Neural cell (in vitro differentiated cells): ENCODE data around the gene LENEP. TPM values are rescaled to one million over a fixed set of nuclear protein-coding genes. Genes with fewer than 3 reads are reported as not detected.

Source experiments
- H2AFZ ChIP-seq: fragments of 200-600, 300-800 bp; sonication (generic), shearing (Covaris generic); 2 replicates; pipeline ENCODE4 v1.6.0; 2014; ENCODE audit warnings: low read depth, mild to moderate bottlenecking, antibody characterized with exemption, low read length, moderate library complexity
- H3F3A ChIP-seq: fragments of 200-600 bp; shearing (Covaris generic); 2 replicates; pipeline ENCODE4 v1.6.1; 2016; ENCODE audit warnings: mild to moderate bottlenecking, moderate library complexity, mixed read lengths, antibody characterized with exemption, low read length; ENCODE audit not compliant: insufficient read depth, poor library complexity, severe bottlenecking
- H3K27ac ChIP-seq: fragments of 200-600, 300-800 bp; sonication (generic), shearing (Covaris generic); 2 replicates; pipeline ENCODE4 v1.5.1; 2014; ENCODE audit warnings: mild to moderate bottlenecking, low read length, moderate library complexity
- H3K27me3 ChIP-seq: fragments of 300-800, 200-600 bp; sonication (generic), shearing (Covaris generic); 2 replicates; pipeline ENCODE4 v1.6.0; 2014; ENCODE audit warnings: mild to moderate bottlenecking, low read depth, low read length, moderate library complexity; ENCODE audit not compliant: insufficient read depth
- H3K36me3 ChIP-seq: fragments of 300-800, 200-600 bp; sonication (generic), shearing (Covaris generic); 2 replicates; pipeline ENCODE4 v1.5.1; 2014; ENCODE audit warnings: mild to moderate bottlenecking, antibody characterized with exemption, low read length, moderate library complexity; ENCODE audit not compliant: insufficient read depth
- H3K4me2 ChIP-seq: fragments of 300-800, 200-600 bp; sonication (generic), shearing (Covaris generic); 2 replicates; pipeline ENCODE4 v1.6.0; 2014; ENCODE audit warnings: mild to moderate bottlenecking, low read length
- H3K4me3 ChIP-seq: fragments of 300-800, 200-600 bp; sonication (generic), shearing (Covaris generic); 2 replicates; pipeline ENCODE4 v1.5.1; 2014; ENCODE audit warnings: mild to moderate bottlenecking, low read length, moderate library complexity
- H3K79me2 ChIP-seq: fragments of 200-600 bp; shearing (Covaris generic); replicated peaks from 2 replicates; pipeline ENCODE4 v1.6.0; 2014; ENCODE audit warnings: mild to moderate bottlenecking, low read length, moderate library complexity; ENCODE audit not compliant: insufficient read depth
- H3K9ac ChIP-seq: fragments of 300-800, 200-600 bp; sonication (generic), shearing (Covaris generic); 2 replicates; pipeline ENCODE4 v1.6.1; 2016; ENCODE audit warnings: mild to moderate bottlenecking, low read length, mixed read lengths
- H3K9me2 ChIP-seq: fragments of 200-600 bp; shearing (Covaris generic); 2 replicates; pipeline ENCODE4 v1.6.1; 2016; ENCODE audit warnings: mild to moderate bottlenecking, low read length, mixed read lengths; ENCODE audit not compliant: insufficient read depth
- H3K9me3 ChIP-seq: fragments of 200-600, 300-800 bp; sonication (generic), shearing (Covaris generic); 2 replicates; pipeline ENCODE4 v1.6.1; 2016; ENCODE audit warnings: mild to moderate bottlenecking, mixed run types, low read length, moderate library complexity, mixed read lengths
- H4K20me1 ChIP-seq: fragments of 200-600 bp; shearing (Covaris generic); 2 replicates; pipeline ENCODE4 v1.6.1; 2016; ENCODE audit warnings: mild to moderate bottlenecking, mixed run types; ENCODE audit not compliant: insufficient read depth
- EP300 ChIP-seq: fragments of 450-650 bp; conservative IDR thresholded peaks from 2 replicates; pipeline ENCODE4 v1.6.1; 2014; ENCODE audit warnings: antibody characterized with exemption, mild to moderate bottlenecking, moderate library complexity; ENCODE audit not compliant: poor library complexity, severe bottlenecking
- EZH2 ChIP-seq: fragments of 200-600, 300-800 bp; shearing (Covaris generic), sonication (generic); IDR thresholded peaks from 2 replicates; pipeline ENCODE4 v1.6.1; 2014; ENCODE audit warnings: antibody characterized with exemption, low read length, borderline replicate concordance, mild to moderate bottlenecking; ENCODE audit not compliant: insufficient read depth, poor library complexity, severe bottlenecking
- MXI1 ChIP-seq: fragments of 450-650 bp; conservative IDR thresholded peaks from 2 replicates; pipeline ENCODE4 v1.6.1; 2014; ENCODE audit warnings: antibody characterized with exemption, mild to moderate bottlenecking; ENCODE audit not compliant: poor library complexity, severe bottlenecking
- POLR2AphosphoS5 ChIP-seq: IDR thresholded peaks from 2 replicates; pipeline ENCODE4 v1.6.1; 2012
- RAD21 ChIP-seq: fragments of 450-650 bp; conservative IDR thresholded peaks from 2 replicates; pipeline ENCODE4 v1.6.1; 2014; ENCODE audit warnings: antibody characterized with exemption, mild to moderate bottlenecking, moderate library complexity
- SMC3 ChIP-seq: fragments of 450-650 bp; conservative IDR thresholded peaks from 2 replicates; pipeline ENCODE4 v1.6.1; 2014; ENCODE audit warnings: antibody characterized with exemption, mild to moderate bottlenecking, moderate library complexity; ENCODE audit not compliant: poor library complexity
- TAF1 ChIP-seq: IDR thresholded peaks from 2 replicates; pipeline ENCODE4 v1.6.1; 2012; ENCODE audit warnings: low read depth
- polyA plus RNA-seq: library from polyadenylated mRNA; depleted of rRNA; stranded (reverse); fragments of >200 nt; gene quantifications from 2 replicates; pipeline ENCODE4 v1.2.3, GENCODE V29; 2014
- TF ChIP-seq, protein P1 (sequence below): IDR thresholded peaks from 2 replicates; pipeline ENCODE4 v1.6.1; 2012; ENCODE audit warnings: borderline replicate concordance
- TF ChIP-seq, protein P2 (sequence below): fragments of 450-650 bp; IDR thresholded peaks from 2 replicates; pipeline ENCODE4 v1.5.1; 2014; ENCODE audit warnings: antibody characterized with exemption, mild to moderate bottlenecking, moderate library complexity; ENCODE audit not compliant: poor library complexity, severe bottlenecking

LENEP gene
- polyA plus RNA-seq, 1 donor from 2014 or later = not detected

DNA sequence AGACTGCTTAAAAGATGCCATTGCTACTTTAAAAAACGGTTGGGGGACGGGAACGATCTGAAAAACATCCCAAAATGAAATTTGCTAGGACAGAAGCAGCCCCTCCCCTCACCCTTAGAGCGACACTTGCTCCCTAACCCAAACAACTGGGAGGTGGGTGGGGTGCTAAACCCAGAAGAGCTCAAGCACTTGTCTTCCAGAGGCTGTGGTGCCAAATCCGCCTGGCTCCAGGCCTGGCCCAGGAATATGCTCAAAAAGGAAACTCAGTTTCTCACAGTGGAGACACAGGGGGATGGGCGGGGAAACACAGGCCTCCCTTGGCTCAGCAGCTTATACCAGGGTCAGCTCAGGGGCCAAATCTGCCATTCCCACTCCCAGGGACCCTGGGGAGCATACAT is 36.8 kb upstream of the LENEP start:
- Histone ChIP-seq H2AFZ (no peak overlapping the region), H3K9me2 (no peaks in the 10 kb centered on the region), H3K4me3 (peak overlapping the region; percentile 67), H3K79me2 (peaks cover 26% of the 10 kb centered on the region), H4K20me1 (no peaks in the 10 kb centered on the region), H3K4me2 (no peak overlapping the region), H3K36me3 (no peaks in the 10 kb centered on the region), H3K27ac (no peak overlapping the region), H3K9me3 (no peaks in the 10 kb centered on the region), H3K9ac (no peak overlapping the region), H3K27me3 (no peaks in the 10 kb centered on the region), H3F3A (peaks cover 8% of the 10 kb centered on the region)
- no peak for TF ChIP-seq POLR2AphosphoS5
- TF ChIP-seq, protein P1, sequence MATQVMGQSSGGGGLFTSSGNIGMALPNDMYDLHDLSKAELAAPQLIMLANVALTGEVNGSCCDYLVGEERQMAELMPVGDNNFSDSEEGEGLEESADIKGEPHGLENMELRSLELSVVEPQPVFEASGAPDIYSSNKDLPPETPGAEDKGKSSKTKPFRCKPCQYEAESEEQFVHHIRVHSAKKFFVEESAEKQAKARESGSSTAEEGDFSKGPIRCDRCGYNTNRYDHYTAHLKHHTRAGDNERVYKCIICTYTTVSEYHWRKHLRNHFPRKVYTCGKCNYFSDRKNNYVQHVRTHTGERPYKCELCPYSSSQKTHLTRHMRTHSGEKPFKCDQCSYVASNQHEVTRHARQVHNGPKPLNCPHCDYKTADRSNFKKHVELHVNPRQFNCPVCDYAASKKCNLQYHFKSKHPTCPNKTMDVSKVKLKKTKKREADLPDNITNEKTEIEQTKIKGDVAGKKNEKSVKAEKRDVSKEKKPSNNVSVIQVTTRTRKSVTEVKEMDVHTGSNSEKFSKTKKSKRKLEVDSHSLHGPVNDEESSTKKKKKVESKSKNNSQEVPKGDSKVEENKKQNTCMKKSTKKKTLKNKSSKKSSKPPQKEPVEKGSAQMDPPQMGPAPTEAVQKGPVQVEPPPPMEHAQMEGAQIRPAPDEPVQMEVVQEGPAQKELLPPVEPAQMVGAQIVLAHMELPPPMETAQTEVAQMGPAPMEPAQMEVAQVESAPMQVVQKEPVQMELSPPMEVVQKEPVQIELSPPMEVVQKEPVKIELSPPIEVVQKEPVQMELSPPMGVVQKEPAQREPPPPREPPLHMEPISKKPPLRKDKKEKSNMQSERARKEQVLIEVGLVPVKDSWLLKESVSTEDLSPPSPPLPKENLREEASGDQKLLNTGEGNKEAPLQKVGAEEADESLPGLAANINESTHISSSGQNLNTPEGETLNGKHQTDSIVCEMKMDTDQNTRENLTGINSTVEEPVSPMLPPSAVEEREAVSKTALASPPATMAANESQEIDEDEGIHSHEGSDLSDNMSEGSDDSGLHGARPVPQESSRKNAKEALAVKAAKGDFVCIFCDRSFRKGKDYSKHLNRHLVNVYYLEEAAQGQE = no peak
- no peak for TF ChIP-seq TAF1
- TF ChIP-seq RAD21 = no peak
- TF ChIP-seq, protein P2, sequence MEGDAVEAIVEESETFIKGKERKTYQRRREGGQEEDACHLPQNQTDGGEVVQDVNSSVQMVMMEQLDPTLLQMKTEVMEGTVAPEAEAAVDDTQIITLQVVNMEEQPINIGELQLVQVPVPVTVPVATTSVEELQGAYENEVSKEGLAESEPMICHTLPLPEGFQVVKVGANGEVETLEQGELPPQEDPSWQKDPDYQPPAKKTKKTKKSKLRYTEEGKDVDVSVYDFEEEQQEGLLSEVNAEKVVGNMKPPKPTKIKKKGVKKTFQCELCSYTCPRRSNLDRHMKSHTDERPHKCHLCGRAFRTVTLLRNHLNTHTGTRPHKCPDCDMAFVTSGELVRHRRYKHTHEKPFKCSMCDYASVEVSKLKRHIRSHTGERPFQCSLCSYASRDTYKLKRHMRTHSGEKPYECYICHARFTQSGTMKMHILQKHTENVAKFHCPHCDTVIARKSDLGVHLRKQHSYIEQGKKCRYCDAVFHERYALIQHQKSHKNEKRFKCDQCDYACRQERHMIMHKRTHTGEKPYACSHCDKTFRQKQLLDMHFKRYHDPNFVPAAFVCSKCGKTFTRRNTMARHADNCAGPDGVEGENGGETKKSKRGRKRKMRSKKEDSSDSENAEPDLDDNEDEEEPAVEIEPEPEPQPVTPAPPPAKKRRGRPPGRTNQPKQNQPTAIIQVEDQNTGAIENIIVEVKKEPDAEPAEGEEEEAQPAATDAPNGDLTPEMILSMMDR = no peak
- no peak for TF ChIP-seq SMC3
- no peak for TF ChIP-seq EP300
- TF ChIP-seq EZH2 = no peak
- TF ChIP-seq MXI1 = no peak

DNA sequence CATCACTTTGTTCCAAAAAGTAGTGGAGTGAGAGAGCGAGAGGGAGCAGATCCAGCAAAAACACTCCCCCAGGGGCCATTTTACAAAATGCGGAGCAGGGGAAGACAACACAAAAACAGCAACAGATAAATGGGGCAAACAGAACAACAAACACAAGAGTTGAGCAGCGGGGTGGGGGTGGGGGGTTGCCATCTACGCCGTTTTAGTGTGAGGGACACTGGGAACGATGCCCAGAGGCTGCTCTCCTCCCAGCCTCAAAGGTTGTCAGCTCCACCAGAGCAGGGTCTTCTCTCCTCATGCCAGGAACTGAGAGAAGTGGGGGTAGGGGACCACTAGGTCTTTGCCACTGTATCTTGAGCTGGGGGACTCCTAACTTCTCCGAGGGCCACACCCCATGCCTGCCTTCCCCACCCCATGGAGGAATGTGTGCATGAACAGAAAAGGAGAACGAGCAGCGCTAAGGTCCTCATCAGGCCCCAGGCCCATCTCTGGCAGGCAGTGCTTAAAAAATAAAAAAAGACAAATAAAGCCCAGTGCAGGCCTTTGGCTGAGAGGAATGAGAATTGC is 36.2 kb upstream of the LENEP start:
- H4K20me1 ChIP-seq = no peaks in the 10 kb centered on the region
- no peak overlapping the region for H3K4me2 ChIP-seq
- peaks cover 27% of the 10 kb centered on the region for H3K79me2 ChIP-seq
- no peaks in the 10 kb centered on the region for H3K9me3 ChIP-seq
- TF ChIP-seq RAD21 (no peak), TAF1 (no peak), POLR2AphosphoS5 (no peak), EP300 (no peak), SMC3 (no peak), MXI1 (no peak), EZH2 (no peak)
- TF ChIP-seq, protein P2 = no peak
- TF ChIP-seq, protein P1 = no peak
- no peak overlapping the region for H2AFZ ChIP-seq
- peaks cover 8% of the 10 kb centered on the region for H3F3A ChIP-seq
- H3K36me3 ChIP-seq = no peaks in the 10 kb centered on the region
- no peaks in the 10 kb centered on the region for H3K9me2 ChIP-seq
- no peaks in the 10 kb centered on the region for H3K27me3 ChIP-seq
- H3K27ac ChIP-seq = no peak overlapping the region
- H3K4me3 ChIP-seq = no peak overlapping the region
- no peak overlapping the region for H3K9ac ChIP-seq
